ENCODE measurements around the gene GPR32.

GRCh38 chr19:50797429-50797780 is 27.1 kb downstream of the GPR32 start:
- TF ChIP-seq, protein P1, sequence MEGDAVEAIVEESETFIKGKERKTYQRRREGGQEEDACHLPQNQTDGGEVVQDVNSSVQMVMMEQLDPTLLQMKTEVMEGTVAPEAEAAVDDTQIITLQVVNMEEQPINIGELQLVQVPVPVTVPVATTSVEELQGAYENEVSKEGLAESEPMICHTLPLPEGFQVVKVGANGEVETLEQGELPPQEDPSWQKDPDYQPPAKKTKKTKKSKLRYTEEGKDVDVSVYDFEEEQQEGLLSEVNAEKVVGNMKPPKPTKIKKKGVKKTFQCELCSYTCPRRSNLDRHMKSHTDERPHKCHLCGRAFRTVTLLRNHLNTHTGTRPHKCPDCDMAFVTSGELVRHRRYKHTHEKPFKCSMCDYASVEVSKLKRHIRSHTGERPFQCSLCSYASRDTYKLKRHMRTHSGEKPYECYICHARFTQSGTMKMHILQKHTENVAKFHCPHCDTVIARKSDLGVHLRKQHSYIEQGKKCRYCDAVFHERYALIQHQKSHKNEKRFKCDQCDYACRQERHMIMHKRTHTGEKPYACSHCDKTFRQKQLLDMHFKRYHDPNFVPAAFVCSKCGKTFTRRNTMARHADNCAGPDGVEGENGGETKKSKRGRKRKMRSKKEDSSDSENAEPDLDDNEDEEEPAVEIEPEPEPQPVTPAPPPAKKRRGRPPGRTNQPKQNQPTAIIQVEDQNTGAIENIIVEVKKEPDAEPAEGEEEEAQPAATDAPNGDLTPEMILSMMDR (IDR thresholded peaks at IDR 0.05): no peak
- TF ChIP-seq POLR2AphosphoS5 (IDR thresholded peaks at IDR 0.05) (no peak), POLR2A (IDR thresholded peaks at IDR 0.05) (no peak)

Data from gastroesophageal sphincter (tissue), 3 donors.